Ovary (tissue), 3 donors: ENCODE data around the gene PATE3.

Source experiments
- EP300 ChIP-seq: sonication (generic); formaldehyde crosslinking; IDR thresholded peaks from one replicate; pipeline ENCODE4 v1.6.1; 2017; ENCODE audit warnings: antibody characterized with exemption
- POLR2A ChIP-seq: fragments of 450-650 bp; IDR thresholded peaks from one replicate; pipeline ENCODE4 v1.6.1; 2017; ENCODE audit warnings: antibody characterized with exemption, mild to moderate bottlenecking, moderate library complexity
- TF ChIP-seq, protein P1 (sequence below), 3 donors: fragments of 450-650 bp in 2 of 3; fragments of 200-600 bp in 1 of 3; IDR thresholded peaks; one replicate each; pipeline versions ENCODE4 v1.5.1 to v1.8.0; 2016 to 2022; ENCODE audit warnings: antibody characterized with exemption in 3 of 3, mild to moderate bottlenecking in 1 of 3
- donor health status: DM: no; HTN: no; CAD: no.

GRCh38 chr11:125777309-125777708 is 10.6 kb upstream of the PATE3 start:
- TF ChIP-seq EP300 (no peak), POLR2A (no peak)
- TF ChIP-seq, protein P1, sequence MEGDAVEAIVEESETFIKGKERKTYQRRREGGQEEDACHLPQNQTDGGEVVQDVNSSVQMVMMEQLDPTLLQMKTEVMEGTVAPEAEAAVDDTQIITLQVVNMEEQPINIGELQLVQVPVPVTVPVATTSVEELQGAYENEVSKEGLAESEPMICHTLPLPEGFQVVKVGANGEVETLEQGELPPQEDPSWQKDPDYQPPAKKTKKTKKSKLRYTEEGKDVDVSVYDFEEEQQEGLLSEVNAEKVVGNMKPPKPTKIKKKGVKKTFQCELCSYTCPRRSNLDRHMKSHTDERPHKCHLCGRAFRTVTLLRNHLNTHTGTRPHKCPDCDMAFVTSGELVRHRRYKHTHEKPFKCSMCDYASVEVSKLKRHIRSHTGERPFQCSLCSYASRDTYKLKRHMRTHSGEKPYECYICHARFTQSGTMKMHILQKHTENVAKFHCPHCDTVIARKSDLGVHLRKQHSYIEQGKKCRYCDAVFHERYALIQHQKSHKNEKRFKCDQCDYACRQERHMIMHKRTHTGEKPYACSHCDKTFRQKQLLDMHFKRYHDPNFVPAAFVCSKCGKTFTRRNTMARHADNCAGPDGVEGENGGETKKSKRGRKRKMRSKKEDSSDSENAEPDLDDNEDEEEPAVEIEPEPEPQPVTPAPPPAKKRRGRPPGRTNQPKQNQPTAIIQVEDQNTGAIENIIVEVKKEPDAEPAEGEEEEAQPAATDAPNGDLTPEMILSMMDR (IDR thresholded peaks at IDR 0.05), result no peak
